Measurements from ENCODE around the gene PXDC1. TPM values are rescaled to one million over a fixed set of nuclear protein-coding genes. Genes with fewer than 3 reads are reported as not detected.

Gene PXDC1
- total RNA-seq, 6 experiments from 2014 or later = 63.1 to 97.5 (median 72.8) TPM

DNA sequence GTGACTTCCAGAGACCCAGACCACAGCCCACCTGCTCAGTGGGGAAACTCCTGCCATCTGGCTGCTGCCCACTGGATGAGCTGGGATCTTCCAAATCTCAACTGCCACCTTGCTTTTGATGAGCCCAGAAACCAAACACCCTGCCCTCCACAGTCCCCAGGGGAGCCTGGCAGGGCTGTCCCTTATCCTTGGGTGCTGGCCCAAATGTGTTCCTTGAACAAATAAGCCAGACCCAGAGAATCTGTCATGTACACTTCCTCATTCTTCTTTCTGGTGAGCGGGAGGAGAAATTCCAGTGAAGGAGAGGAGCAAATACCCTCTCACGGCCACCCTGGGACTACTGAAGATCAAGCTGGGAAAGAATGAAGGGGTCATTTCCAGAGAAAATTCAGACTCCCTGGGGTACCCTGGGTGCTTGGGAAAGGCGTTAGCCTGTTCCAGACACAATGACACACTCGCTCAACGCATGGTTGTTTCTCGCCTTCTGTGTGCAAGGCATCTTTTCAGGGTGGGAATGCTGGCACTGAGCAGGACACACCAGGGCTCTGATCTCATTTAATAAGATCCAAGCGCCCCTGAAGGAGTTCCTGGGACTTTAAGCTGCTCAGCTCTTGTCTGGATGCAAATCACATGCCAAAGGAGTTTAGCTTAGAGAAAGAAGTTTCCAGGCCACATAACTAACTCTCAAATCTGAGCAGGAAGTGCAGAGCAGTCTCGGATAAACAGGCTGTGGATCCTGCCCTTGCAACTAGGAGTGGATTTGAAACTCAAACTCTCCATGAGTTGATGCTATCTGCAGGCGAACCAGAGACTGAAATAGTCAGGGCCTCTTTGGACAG lies 38.5 kb downstream of the PXDC1 start:
- Mint-ChIP-seq H3K36me3 (ENCODE audit: low read depth) (peaks cover 5% of the 10 kb centered on the region), H3K9me3 (no peaks in the 10 kb centered on the region), H3K4me3 (no peak overlapping the region), H3K27ac (no peak overlapping the region), H3K4me1 (ENCODE audit: low read depth) (no peaks in the 10 kb centered on the region; the same call in 1 of the 2 replicates), H3K27me3 (ENCODE audit: insufficient read depth) (no peaks in the 10 kb centered on the region)
- no peak for DNase-seq
- TF ChIP-seq, protein P1, sequence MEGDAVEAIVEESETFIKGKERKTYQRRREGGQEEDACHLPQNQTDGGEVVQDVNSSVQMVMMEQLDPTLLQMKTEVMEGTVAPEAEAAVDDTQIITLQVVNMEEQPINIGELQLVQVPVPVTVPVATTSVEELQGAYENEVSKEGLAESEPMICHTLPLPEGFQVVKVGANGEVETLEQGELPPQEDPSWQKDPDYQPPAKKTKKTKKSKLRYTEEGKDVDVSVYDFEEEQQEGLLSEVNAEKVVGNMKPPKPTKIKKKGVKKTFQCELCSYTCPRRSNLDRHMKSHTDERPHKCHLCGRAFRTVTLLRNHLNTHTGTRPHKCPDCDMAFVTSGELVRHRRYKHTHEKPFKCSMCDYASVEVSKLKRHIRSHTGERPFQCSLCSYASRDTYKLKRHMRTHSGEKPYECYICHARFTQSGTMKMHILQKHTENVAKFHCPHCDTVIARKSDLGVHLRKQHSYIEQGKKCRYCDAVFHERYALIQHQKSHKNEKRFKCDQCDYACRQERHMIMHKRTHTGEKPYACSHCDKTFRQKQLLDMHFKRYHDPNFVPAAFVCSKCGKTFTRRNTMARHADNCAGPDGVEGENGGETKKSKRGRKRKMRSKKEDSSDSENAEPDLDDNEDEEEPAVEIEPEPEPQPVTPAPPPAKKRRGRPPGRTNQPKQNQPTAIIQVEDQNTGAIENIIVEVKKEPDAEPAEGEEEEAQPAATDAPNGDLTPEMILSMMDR (IDR thresholded peaks at IDR 0.05) = no peak

DNA sequence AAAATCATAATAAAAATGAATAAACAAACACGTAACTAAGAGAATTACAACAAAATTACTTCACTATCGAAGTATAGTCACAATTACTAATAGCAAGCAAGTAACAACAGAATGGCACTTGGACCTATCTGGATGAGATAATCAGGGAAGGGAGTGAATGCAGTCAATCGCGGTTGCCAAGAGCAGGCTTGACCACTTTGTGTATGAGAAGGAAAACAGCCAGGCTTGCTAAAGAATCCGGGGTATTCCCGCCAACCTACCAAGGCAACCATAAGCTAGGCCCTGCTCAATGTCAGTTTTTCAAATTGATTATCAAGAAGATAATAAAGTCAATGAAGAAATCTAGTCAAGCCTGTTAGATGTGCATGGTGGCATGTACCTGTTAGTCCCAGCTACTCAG lies 39.7 kb downstream of the PXDC1 start:
- H3K4me1 Mint-ChIP-seq (ENCODE audit: low read depth) = no peaks in the 10 kb centered on the region; the same call in 1 of the 2 replicates
- no peaks in the 10 kb centered on the region for H3K9me3 Mint-ChIP-seq
- no peak overlapping the region for H3K4me3 Mint-ChIP-seq
- TF ChIP-seq, protein P1 (IDR thresholded peaks at IDR 0.05) = no peak
- H3K27ac Mint-ChIP-seq = no peak overlapping the region
- no peak for DNase-seq
- no peaks in the 10 kb centered on the region for H3K27me3 Mint-ChIP-seq (ENCODE audit: insufficient read depth)
- H3K36me3 Mint-ChIP-seq (ENCODE audit: low read depth) = peaks cover 5% of the 10 kb centered on the region

DNA sequence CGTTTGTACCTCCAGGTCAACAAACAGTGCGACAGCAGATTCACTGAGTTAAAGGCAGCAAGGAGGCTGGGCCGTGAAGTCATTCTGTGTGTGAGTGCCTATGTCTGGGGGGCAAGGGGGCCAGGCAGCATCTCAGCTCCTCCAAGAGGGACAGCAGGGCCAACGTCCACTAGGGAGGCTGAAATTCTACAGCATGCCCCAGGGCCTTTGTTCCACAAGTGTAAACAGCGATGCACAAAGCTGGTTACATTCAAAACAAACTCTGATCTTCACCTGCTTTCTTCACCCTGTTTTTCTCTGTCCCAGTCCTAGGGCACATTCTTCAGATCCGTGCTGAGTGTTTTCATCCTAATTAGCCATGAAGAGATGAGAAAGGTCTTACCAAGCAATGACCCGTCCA lies 41.1 kb downstream of the PXDC1 start:
- Mint-ChIP-seq H3K27me3 (ENCODE audit: insufficient read depth) (no peaks in the 10 kb centered on the region), H3K27ac (no peak overlapping the region), H3K4me3 (no peak overlapping the region), H3K4me1 (ENCODE audit: low read depth) (no peaks in the 10 kb centered on the region; the same call in 1 of the 2 replicates), H3K36me3 (ENCODE audit: low read depth) (peaks cover 5% of the 10 kb centered on the region), H3K9me3 (no peaks in the 10 kb centered on the region)
- DNase-seq = no peak
- TF ChIP-seq, protein P1 (IDR thresholded peaks at IDR 0.05) = no peak

DNA sequence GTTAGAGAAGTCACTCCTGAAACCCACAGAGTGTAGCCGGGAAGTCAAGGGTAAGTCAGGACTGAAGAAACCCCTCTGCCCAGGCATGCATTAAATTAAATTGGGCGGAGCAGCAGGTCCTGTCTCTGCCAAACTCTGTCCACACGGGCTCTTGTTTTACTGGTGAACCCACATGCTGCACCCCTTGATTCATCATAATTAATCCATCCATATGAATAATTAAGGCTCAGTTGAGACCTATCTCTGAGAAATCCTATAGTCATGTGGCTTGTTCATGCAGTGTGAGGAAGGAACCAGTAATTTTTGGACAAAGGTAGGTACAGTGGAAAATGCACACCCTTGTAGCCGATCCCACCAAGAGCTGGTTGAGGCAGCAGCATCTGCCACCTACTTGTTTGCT lies 43.0 kb downstream of the PXDC1 start:
- no peak overlapping the region for H3K4me3 Mint-ChIP-seq
- DNase-seq = no peak
- no peaks in the 10 kb centered on the region for H3K9me3 Mint-ChIP-seq
- H3K27ac Mint-ChIP-seq = no peak overlapping the region
- peaks cover 5% of the 10 kb centered on the region for H3K27me3 Mint-ChIP-seq (ENCODE audit: insufficient read depth)
- TF ChIP-seq, protein P1 (IDR thresholded peaks at IDR 0.05) = no peak
- H3K4me1 Mint-ChIP-seq (ENCODE audit: low read depth) = no peaks in the 10 kb centered on the region
- peaks cover 1% of the 10 kb centered on the region; the same call in 1 of the 2 replicates for H3K36me3 Mint-ChIP-seq (ENCODE audit: low read depth)

DNA sequence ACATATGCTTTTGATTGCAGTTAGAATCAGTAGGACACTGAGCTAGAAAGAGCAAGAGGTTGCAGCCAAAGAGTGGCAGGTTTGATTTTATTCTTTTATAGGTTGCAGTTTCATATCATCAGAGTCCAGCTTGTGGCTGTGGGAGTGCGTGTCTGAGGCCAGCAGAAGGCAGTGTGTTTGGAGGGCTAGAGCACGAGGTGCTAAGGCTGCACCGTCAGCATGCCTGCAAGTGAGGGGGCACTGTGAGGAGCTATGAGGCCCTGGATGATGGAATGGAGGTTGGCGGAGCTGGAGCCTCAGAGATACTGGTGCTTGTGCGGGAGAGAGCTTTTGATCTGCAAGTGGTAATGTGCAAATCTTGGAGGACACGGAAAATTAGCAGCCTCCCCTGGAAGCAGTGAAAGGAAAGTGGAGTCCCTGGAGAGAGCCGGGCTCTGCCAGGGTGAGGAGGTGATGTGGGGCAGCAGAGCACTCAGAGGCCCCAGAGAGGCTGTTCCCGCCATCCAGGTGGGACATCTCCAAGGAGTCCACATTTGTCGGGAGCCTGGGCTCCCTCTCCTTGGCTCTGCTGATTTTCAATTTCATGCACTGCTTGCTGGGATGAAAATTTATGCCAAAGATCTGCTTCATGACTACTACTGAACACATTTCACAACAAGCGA lies 43.6 kb downstream of the PXDC1 start:
- H3K4me1 Mint-ChIP-seq (ENCODE audit: low read depth) = no peaks in the 10 kb centered on the region
- TF ChIP-seq, protein P1 (IDR thresholded peaks at IDR 0.05) = no peak
- no peak overlapping the region for H3K27ac Mint-ChIP-seq
- H3K4me3 Mint-ChIP-seq = no peak overlapping the region
- H3K9me3 Mint-ChIP-seq = no peaks in the 10 kb centered on the region
- no peak for DNase-seq
- H3K27me3 Mint-ChIP-seq (ENCODE audit: insufficient read depth) = peaks cover 5% of the 10 kb centered on the region
- H3K36me3 Mint-ChIP-seq (ENCODE audit: low read depth) = no peaks in the 10 kb centered on the region
